ENCODE results near the gene HAUS8. TPM values are rescaled to one million over a fixed set of nuclear protein-coding genes. Genes with fewer than 3 reads are reported as not detected.

Gene HAUS8
- total RNA-seq, 1 experiment from 2014 or later, result 19.1 TPM

DNA sequence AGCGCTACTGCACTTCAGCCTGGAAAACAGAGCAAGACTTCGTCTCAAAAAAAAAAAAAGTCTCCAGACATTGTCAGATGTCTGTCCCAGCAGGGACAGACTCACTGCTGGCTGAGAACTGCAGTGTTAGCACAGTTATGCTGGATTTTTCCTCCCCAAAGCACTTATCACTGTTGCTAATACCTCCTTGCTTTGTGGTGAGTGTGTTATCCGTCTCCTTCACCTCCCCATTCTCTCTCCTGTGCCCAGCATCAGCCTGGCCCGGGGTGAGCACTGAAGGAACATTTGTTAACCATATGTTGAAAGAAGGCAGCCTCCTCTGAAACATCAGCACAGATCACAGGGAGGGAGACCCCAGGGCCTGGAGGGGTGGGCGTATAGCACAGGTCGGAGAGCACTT, 11.6 kb upstream of the HAUS8 start:
- no peak overlapping the region for H2AFZ ChIP-seq (ENCODE audit: low read length)
- H3K4me1 ChIP-seq (ENCODE audit: insufficient read depth, low read length), result no peaks in the 10 kb centered on the region
- ChIA-PET POLR2A (ENCODE audit: unreplicated experiment) (no interaction called here), CTCF (no interaction called here)
- no peaks in the 10 kb centered on the region for H3F3A ChIP-seq (ENCODE audit: low read length, unreplicated experiment)
- no peak overlapping the region for H3K9ac ChIP-seq (ENCODE audit: low read length)
- no peaks in the 10 kb centered on the region for H3K9me3 ChIP-seq (ENCODE audit: low read length)
- H3K9me2 ChIP-seq (replicated peaks; ENCODE audit: low read length), result no peaks in the 10 kb centered on the region
- DNase-seq, result no peak
- H3K79me2 ChIP-seq (ENCODE audit: low read length), result peaks cover 98% of the 10 kb centered on the region
- H3K27ac ChIP-seq (ENCODE audit: low read length), result no peak overlapping the region
- TF ChIP-seq, protein P1, sequence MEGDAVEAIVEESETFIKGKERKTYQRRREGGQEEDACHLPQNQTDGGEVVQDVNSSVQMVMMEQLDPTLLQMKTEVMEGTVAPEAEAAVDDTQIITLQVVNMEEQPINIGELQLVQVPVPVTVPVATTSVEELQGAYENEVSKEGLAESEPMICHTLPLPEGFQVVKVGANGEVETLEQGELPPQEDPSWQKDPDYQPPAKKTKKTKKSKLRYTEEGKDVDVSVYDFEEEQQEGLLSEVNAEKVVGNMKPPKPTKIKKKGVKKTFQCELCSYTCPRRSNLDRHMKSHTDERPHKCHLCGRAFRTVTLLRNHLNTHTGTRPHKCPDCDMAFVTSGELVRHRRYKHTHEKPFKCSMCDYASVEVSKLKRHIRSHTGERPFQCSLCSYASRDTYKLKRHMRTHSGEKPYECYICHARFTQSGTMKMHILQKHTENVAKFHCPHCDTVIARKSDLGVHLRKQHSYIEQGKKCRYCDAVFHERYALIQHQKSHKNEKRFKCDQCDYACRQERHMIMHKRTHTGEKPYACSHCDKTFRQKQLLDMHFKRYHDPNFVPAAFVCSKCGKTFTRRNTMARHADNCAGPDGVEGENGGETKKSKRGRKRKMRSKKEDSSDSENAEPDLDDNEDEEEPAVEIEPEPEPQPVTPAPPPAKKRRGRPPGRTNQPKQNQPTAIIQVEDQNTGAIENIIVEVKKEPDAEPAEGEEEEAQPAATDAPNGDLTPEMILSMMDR (conservative IDR thresholded peaks at IDR 0.05; ENCODE audit: low read depth, low read length), result no peak
- TF ChIP-seq EZH2phosphoT487 (IDR thresholded peaks at IDR 0.05; ENCODE audit: borderline replicate concordance, low read length) (no peak), EZH2 (IDR thresholded peaks at IDR 0.05; ENCODE audit: low read length, unreplicated experiment) (no peak)
- peaks cover 3% of the 10 kb centered on the region; the same call in 1 of the 2 replicates for H3K36me3 ChIP-seq (ENCODE audit: low read depth, low read length)
- ATAC-seq, result no peak
- H3K27me3 ChIP-seq (ENCODE audit: low read length), result no peaks in the 10 kb centered on the region
- H3K4me3 ChIP-seq (ENCODE audit: low read length), result no peak overlapping the region
- no peak overlapping the region for H3K4me2 ChIP-seq (ENCODE audit: low read length)
- intact Hi-C loops (cut with micrococcal nuclease), result no loop called here
- H4K20me1 ChIP-seq (ENCODE audit: low read length), result 0 out of 2 replicates have a peak, but pooled peaks cover 9% of the 10 kb centered on the region
- BruUV-seq (replicated peaks), result no TSS peak

DNA sequence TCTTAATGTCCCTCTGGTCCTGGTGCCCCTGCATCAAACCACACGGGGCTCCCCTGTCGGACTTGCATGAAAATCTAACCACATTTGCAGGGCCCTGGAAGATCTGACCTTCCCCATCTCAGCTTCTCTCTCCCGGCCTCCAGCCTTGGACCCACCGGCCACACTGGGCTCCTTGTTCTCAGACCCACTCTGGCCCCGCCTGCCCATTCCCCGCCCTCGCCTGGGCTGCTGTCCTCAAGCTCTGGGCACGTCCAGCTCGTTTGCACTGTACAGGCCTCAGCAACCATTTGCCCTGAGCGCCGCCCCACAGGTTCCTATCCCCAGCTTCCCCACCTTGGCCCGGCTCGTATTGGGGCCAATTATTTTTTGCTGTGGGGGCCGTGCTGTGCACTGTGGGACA, 10.9 kb upstream of the HAUS8 start:
- intact Hi-C loops (cut with micrococcal nuclease), result no loop called here
- Histone ChIP-seq H3K36me3 (ENCODE audit: low read depth, low read length) (peaks cover 3% of the 10 kb centered on the region; the same call in 1 of the 2 replicates), H3K4me2 (ENCODE audit: low read length) (no peak overlapping the region), H4K20me1 (ENCODE audit: low read length) (0 out of 2 replicates have a peak, but pooled peaks cover 9% of the 10 kb centered on the region), H3F3A (ENCODE audit: low read length, unreplicated experiment) (no peaks in the 10 kb centered on the region), H3K9ac (ENCODE audit: low read length) (no peak overlapping the region), H2AFZ (ENCODE audit: low read length) (no peak overlapping the region), H3K9me2 (replicated peaks; ENCODE audit: low read length) (no peaks in the 10 kb centered on the region), H3K27ac (ENCODE audit: low read length) (no peak overlapping the region), H3K4me1 (ENCODE audit: insufficient read depth, low read length) (no peaks in the 10 kb centered on the region), H3K79me2 (ENCODE audit: low read length) (peaks cover 98% of the 10 kb centered on the region), H3K9me3 (ENCODE audit: low read length) (no peaks in the 10 kb centered on the region), H3K4me3 (ENCODE audit: low read length) (no peak overlapping the region), H3K27me3 (ENCODE audit: low read length) (no peaks in the 10 kb centered on the region)
- ATAC-seq, result no peak
- TF ChIP-seq EZH2 (IDR thresholded peaks at IDR 0.05; ENCODE audit: low read length, unreplicated experiment), result no peak
- TF ChIP-seq EZH2phosphoT487 (IDR thresholded peaks at IDR 0.05; ENCODE audit: borderline replicate concordance, low read length), result no peak
- TF ChIP-seq, protein P1 (conservative IDR thresholded peaks at IDR 0.05; ENCODE audit: low read depth, low read length), result no peak
- no peak for DNase-seq
- CTCF ChIA-PET, result no interaction called here
- POLR2A ChIA-PET (ENCODE audit: unreplicated experiment), result no interaction called here
- BruUV-seq (replicated peaks), result no TSS peak

DNA sequence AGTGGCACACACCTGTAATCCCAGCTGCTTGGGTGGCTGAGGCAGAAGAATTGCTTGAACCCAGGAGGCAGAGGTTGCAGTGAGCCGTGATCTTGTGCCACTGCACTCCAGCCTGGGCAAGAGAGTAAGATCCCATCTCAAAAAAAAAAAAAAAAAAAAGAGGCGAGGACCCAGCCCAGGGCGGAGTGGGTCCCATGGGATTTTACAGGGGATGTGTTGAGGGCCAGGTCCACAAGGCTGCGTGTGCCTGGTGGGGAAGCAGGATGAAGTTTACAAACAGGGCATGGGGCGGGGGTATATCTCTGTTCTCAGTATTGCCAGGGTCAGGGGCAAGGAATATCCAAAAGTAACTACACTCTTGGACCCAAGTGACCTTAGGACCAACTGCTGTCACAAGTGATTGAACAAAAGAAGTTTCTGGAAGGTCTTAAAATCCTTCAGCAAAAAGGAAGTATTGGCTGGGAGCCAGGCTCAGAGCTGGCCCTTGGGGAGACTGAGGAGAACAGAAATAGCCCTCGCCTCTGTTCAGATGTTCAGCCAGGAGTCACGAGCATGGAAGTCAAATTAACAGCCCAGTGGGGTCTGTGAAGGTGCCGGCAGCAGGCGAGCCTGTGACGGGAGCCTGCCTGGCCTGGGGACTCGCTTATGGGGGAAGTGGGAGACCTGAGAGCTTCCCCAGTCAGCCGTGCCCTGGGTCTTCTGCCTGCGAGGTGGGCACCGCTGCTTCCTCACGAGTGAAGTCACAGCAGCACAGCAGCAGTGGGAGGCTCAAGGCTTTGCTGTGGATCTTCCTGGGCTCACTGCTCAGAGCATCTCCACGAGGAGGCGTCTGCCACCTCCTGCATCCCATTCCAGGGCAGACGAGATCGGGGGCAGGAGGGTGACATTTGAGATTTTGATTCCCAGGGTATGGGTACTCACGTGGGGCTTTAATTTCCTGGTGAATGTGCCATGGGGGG, 6.7 kb upstream of the HAUS8 start:
- no peak for DNase-seq
- H3K4me1 ChIP-seq (ENCODE audit: insufficient read depth, low read length), result peaks cover 22% of the 10 kb centered on the region
- no peaks in the 10 kb centered on the region for H3K27me3 ChIP-seq (ENCODE audit: low read length)
- H2AFZ ChIP-seq (ENCODE audit: low read length), result no peak overlapping the region
- no peak for ATAC-seq
- intact Hi-C loops (cut with micrococcal nuclease), result no loop called here
- H3K4me3 ChIP-seq (ENCODE audit: low read length), result no peak overlapping the region
- peaks cover 93% of the 10 kb centered on the region for H3K79me2 ChIP-seq (ENCODE audit: low read length)
- TF ChIP-seq EZH2phosphoT487 (IDR thresholded peaks at IDR 0.05; ENCODE audit: borderline replicate concordance, low read length), result no peak
- H4K20me1 ChIP-seq (ENCODE audit: low read length), result peaks cover 15% of the 10 kb centered on the region; the same call in 1 of the 2 replicates
- H3K4me2 ChIP-seq (ENCODE audit: low read length), result no peak overlapping the region
- no peaks in the 10 kb centered on the region for H3F3A ChIP-seq (ENCODE audit: low read length, unreplicated experiment)
- no TSS peak for BruUV-seq (replicated peaks)
- H3K9ac ChIP-seq (ENCODE audit: low read length), result no peak overlapping the region
- H3K9me3 ChIP-seq (ENCODE audit: low read length), result no peaks in the 10 kb centered on the region
- H3K36me3 ChIP-seq (ENCODE audit: low read depth, low read length), result peaks cover 3% of the 10 kb centered on the region; the same call in 1 of the 2 replicates
- ChIA-PET POLR2A (ENCODE audit: unreplicated experiment) (no interaction called here), CTCF (no interaction called here)
- no peaks in the 10 kb centered on the region for H3K9me2 ChIP-seq (replicated peaks; ENCODE audit: low read length)
- H3K27ac ChIP-seq (ENCODE audit: low read length), result no peak overlapping the region

All from PC-3 (cell line).